Measurements from ENCODE around the gene GRK5. TPM values are rescaled to one million over a fixed set of nuclear protein-coding genes. Genes with fewer than 3 reads are reported as not detected.
"Not testable (repeated sequence)": the region's sequence is repeated elsewhere in the genome, so short reads cannot be mapped to it uniquely, and the experiment has no call there.

The GRK5 gene
- polyA plus RNA-seq, 1 experiment = 20.8 TPM

- ChIA-PET CTCF (interaction anchor here (0.8 to 1.1 kb wide), 2 partner anchors 25 to 66 kb away, joined by 3 read pairs; partner anchors contain the start of gene GRK5), POLR2A (interaction anchor here (0.7 kb wide), 1 partner anchor 9 kb away, joined by 3 read pairs; no protein-coding TSS in a partner anchor)
- H3K36me3 ChIP-seq (ENCODE audit: control insufficient read depth, insufficient read depth, low read length) = no peaks in the 10 kb centered on the region
- H3K4me3 ChIP-seq (ENCODE audit: low read depth, low read length) = no peak overlapping the region
- no peak for TF ChIP-seq CTCF (IDR thresholded peaks at IDR 0.05; ENCODE audit: insufficient read depth, low read depth, low read length)
- H3K27me3 ChIP-seq (ENCODE audit: control insufficient read depth, insufficient read depth, low read length) = no peaks in the 10 kb centered on the region
- no peak for DNase-seq (ENCODE audit: low read depth)
Observed at GRCh38 chr10:119272736-119273135, 65.4 kb downstream of the GRK5 start.

- Histone ChIP-seq H3K36me3 (ENCODE audit: control insufficient read depth, insufficient read depth, low read length) (no peaks in the 10 kb centered on the region), H3K4me3 (ENCODE audit: low read depth, low read length) (no peak overlapping the region), H3K27me3 (ENCODE audit: control insufficient read depth, insufficient read depth, low read length) (no peaks in the 10 kb centered on the region)
- ChIA-PET POLR2A (interaction anchor here (0.6 to 0.7 kb wide), 2 partner anchors 9 to 66 kb away, joined by 3 read pairs; partner anchors contain the start of gene GRK5), CTCF (interaction anchor here (0.8 to 1.1 kb wide), 2 partner anchors 26 to 66 kb away, joined by 3 read pairs; partner anchors contain the start of gene GRK5)
- TF ChIP-seq CTCF (IDR thresholded peaks at IDR 0.05; ENCODE audit: insufficient read depth, low read depth, low read length) = no peak
- no peak for DNase-seq (ENCODE audit: low read depth)
Observed at GRCh38 chr10:119273413-119273812, 66.0 kb downstream of the GRK5 start.

GRCh38 chr10:119274519-119275045 lies 67.2 kb downstream of the GRK5 start:
- H3K4me3 ChIP-seq (ENCODE audit: low read depth, low read length) = no peak overlapping the region
- ChIA-PET CTCF (interaction anchor here (0.8 to 1.2 kb wide), 4 partner anchors 33 to 90 kb away, joined by 3 to 10 read pairs (median 3); partner anchors contain the start of gene GRK5), POLR2A (no interaction called here)
- DNase-seq (ENCODE audit: low read depth) = no peak
- TF ChIP-seq CTCF (IDR thresholded peaks at IDR 0.05; ENCODE audit: insufficient read depth, low read depth, low read length) = no peak
- no peaks in the 10 kb centered on the region for H3K27me3 ChIP-seq (ENCODE audit: control insufficient read depth, insufficient read depth, low read length)
- H3K36me3 ChIP-seq (ENCODE audit: control insufficient read depth, insufficient read depth, low read length) = no peaks in the 10 kb centered on the region

- no peak for TF ChIP-seq CTCF (IDR thresholded peaks at IDR 0.05; ENCODE audit: insufficient read depth, low read depth, low read length)
- DNase-seq (ENCODE audit: low read depth) = no peak
- Histone ChIP-seq H3K36me3 (ENCODE audit: control insufficient read depth, insufficient read depth, low read length) (no peaks in the 10 kb centered on the region), H3K4me3 (ENCODE audit: low read depth, low read length) (no peak overlapping the region), H3K27me3 (ENCODE audit: control insufficient read depth, insufficient read depth, low read length) (no peaks in the 10 kb centered on the region)
- CTCF ChIA-PET = interaction anchor here (0.8 to 1.2 kb wide), 4 partner anchors 32 to 89 kb away, joined by 3 to 10 read pairs (median 3); partner anchors contain the start of gene GRK5
- POLR2A ChIA-PET = no interaction called here
Observed at GRCh38 chr10:119275085-119275484, 67.7 kb downstream of the GRK5 start.

- H3K27me3 ChIP-seq (ENCODE audit: control insufficient read depth, insufficient read depth, low read length); POLR2A ChIA-PET; DNase-seq (ENCODE audit: low read depth); CTCF ChIA-PET; H3K4me3 ChIP-seq (ENCODE audit: low read depth, low read length); H3K36me3 ChIP-seq (ENCODE audit: control insufficient read depth, insufficient read depth, low read length): not testable (repeated sequence)
Observed at GRCh38 chr10:119276194-119276593, 68.8 kb downstream of the GRK5 start.

Measured in BJ (cell line).